22Rv1 (cell line): ENCODE results near the gene MAPK14.

Experiments used
- H3K27ac ChIP-seq: fragments of 450-650 bp; 2 replicates; pipeline ENCODE4 v1.5.1; 2017
- CTCF ChIP-seq: fragments of 450-650 bp; IDR thresholded peaks from 2 replicates; pipeline ENCODE4 v1.5.1; 2017; ENCODE audit warnings: mild to moderate bottlenecking
- ZFX ChIP-seq: fragments of 450-650 bp; IDR thresholded peaks from 2 replicates; pipeline ENCODE4 v1.6.1; 2017; ENCODE audit warnings: antibody characterized with exemption, borderline replicate concordance

MAPK14 gene

GRCh38 chr6:36069573-36069972 is 42.0 kb downstream of the MAPK14 start:
- no peak overlapping the region for H3K27ac ChIP-seq
- TF ChIP-seq CTCF (no peak), ZFX (no peak)

DNA sequence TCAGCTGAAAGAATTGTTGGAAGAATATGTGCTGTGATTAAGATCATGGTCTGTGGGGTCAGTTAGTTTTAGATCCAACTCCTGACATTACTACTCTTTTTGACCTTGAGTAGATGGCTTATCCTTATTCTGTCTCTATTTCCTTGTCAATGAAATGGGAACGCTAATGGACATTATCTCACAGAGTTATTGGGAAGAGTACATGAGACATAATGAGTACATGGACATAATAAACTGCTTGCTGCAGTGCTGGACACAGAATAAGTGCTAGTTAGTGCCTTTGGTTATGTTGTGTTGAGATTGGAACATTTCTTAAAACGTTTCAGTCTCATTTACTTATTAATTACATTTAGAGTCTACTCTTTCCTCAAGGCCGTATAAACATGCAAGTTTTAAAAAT is 42.6 kb downstream of the MAPK14 start:
- TF ChIP-seq CTCF: no peak
- no peak for TF ChIP-seq ZFX
- no peak overlapping the region for H3K27ac ChIP-seq

DNA sequence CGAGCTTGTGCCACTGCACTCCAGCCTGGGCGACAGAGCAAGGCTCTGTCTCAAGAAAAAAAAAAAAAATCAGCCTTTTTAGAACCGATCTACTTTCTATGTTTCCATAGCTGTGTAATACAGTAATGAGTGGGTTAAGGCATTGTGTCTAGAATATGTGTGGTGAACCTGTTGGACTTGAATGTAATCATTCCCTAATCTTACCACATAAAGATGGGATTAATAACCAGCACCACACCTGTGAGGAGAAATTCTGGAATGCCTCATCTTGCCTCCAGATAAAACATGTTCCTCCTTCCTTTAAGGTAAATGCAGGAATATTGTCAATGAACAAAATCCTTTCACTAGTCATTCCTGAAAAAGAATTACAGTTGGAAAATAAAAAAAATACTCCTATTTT is 43.7 kb downstream of the MAPK14 start:
- TF ChIP-seq ZFX: no peak
- H3K27ac ChIP-seq: no peak overlapping the region

- no peak for TF ChIP-seq CTCF
- no peak for TF ChIP-seq ZFX
- no peak overlapping the region for H3K27ac ChIP-seq
Measured at GRCh38 chr6:36071714-36072113, 44.1 kb downstream of the MAPK14 start.

DNA sequence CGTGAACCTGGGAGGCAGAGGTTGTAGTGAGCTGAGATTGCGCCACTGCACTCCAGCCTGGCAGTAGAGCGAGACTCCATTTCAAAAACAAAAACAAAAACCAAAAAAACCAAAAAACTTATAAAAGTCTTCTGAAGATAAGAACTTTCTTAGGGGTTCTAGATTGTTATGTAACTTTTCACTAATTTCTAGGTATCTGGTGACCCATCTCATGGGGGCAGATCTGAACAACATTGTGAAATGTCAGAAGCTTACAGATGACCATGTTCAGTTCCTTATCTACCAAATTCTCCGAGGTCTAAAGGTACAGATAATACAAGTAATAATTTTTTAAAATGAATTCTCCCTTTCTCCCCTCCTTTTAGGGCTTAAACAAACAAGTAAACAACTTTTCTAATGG is 45.1 kb downstream of the MAPK14 start:
- no peak for TF ChIP-seq CTCF
- no peak for TF ChIP-seq ZFX

DNA sequence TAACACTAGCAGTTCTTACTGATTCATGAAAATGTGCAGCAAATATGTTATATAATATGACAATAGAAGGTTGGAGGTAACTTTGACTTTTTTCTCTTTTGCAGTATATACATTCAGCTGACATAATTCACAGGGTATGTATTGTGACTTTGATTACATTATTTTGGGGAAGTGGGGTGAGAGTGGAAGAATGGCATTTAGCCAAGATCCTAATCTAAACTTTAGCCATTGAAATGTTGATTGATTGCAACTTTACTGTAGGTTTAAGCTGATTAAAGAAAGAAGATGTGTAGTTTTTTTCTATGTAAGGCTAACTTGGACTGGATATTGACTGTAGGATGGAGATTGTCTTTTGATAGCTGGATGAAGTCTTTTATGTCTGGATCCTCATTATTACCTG is 46.0 kb downstream of the MAPK14 start:
- no peak overlapping the region for H3K27ac ChIP-seq
- TF ChIP-seq CTCF: 0 out of 2 replicates have a peak, but pooled peaks have one; percentile 9
- TF ChIP-seq ZFX: no peak

More for the DNA sequence above, 45.1 kb downstream of the MAPK14 start:
- H3K27ac ChIP-seq: no peak overlapping the region

- no peak for TF ChIP-seq ZFX
- peak; percentile 55 for TF ChIP-seq CTCF
- H3K27ac ChIP-seq: no peak overlapping the region
Measured at GRCh38 chr6:36075656-36076055, 48.0 kb downstream of the MAPK14 start.

- no peak overlapping the region for H3K27ac ChIP-seq
- TF ChIP-seq ZFX (no peak), CTCF (no peak)
Measured at GRCh38 chr6:36076178-36077063, 48.8 kb downstream of the MAPK14 start.
